GM18858 (cell line): ENCODE data around the gene ARHGEF3.
"Not testable (repeated sequence)": the region's sequence is repeated elsewhere in the genome, so short reads cannot be mapped to it uniquely, and the experiment has no call there.

ENCODE experiments used
- ATAC-seq: cut with Tn5 transposase; IDR thresholded peaks from one replicate; pipeline ENCODE4 v1.9.1; 2021; ENCODE audit not compliant: unreplicated experiment

The ARHGEF3 gene

GRCh38 chr3:56747150-56747549 is 54.6 kb downstream of the ARHGEF3 start:
- no peak for ATAC-seq

DNA sequence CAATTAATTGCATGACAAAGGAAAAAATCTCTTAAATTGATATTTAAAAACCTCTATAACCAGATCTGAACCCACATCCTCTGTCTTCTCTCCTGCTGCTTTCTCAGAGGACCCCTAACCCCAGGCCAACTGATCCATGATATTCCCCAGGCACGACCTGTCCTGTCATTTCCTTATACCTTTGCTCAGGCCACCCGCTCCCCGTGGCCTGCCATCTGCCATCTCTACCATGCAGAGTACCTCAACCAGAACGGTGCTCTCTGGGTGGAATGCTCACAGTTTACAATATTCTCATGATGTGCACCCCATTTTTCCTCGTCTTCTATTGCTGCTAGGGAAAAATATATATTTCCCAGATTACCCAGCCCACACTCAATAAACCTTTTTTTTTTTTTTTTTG is 57.7 kb downstream of the ARHGEF3 start:
- ATAC-seq, result no peak

DNA sequence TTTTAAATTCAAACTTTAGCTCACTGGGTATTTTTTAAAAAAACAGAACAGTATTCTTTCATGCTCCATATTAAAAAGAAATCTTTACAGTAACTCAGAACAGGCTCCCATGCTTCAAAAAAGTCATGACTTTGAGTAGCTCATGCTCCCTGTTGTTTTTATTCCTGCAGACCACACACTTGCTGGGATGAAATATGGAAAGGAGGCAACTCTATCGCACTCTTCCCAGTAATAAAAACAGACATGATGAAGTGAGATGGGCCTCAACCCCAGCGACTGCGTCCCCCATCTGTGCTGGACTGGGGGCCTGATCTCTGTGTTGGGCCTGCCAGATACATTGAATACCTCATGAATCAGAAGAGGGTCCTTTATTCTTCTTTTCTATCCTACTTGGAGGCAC is 58.9 kb downstream of the ARHGEF3 start:
- ATAC-seq, result no peak

DNA sequence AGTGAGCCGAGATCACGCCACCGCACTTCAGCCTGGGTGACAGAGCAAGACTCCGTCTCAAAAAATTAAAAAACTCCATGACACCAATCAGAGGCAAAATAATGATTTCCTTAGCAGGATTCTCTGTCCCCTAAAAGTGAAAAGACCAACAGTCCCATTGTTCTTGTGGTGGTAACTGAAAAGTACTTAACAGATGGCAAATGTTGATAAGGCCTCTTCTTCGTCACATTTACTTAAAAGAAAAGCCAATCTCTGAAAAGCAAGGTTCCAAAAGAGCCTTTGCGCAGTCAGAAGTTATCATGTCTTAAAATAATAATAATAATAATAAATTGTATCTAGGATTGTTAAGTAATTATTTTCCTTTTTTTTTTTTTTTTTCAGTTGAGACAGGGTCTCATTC is 62.7 kb downstream of the ARHGEF3 start:
- no peak for ATAC-seq

- ATAC-seq, result no peak
These were observed 64.7 kb downstream of the ARHGEF3 start for GRCh38 chr3:56737006-56737405.

GRCh38 chr3:56732109-56732508 is 69.6 kb downstream of the ARHGEF3 start:
- no peak for ATAC-seq

GRCh38 chr3:56725175-56725574 is 76.6 kb downstream of the ARHGEF3 start:
- peak; percentile 92 for ATAC-seq

DNA sequence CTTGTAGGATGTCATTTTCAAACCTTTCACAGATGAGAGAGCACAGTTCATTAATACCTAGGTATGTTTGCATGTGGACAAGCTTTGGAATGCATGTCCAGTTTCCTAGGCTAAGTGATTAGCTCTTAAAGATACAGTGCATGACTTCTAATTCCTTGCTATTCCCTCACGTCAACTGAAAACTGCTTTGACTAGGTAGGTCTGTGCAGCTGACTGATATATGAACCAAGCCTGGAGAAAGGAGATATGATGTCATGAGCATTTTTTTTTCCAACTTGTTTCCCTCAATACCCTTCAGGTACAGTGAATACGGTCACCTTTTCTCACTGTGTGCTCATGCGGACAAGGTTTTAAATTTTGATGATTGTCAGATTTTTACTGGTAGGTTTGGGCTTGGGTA is 77.1 kb downstream of the ARHGEF3 start:
- ATAC-seq, result no peak

GRCh38 chr3:56720849-56721248 is 80.9 kb downstream of the ARHGEF3 start:
- peak; percentile 32 for ATAC-seq

- not testable (repeated sequence) for ATAC-seq
These were observed 82.9 kb downstream of the ARHGEF3 start for GRCh38 chr3:56718809-56719208.

DNA sequence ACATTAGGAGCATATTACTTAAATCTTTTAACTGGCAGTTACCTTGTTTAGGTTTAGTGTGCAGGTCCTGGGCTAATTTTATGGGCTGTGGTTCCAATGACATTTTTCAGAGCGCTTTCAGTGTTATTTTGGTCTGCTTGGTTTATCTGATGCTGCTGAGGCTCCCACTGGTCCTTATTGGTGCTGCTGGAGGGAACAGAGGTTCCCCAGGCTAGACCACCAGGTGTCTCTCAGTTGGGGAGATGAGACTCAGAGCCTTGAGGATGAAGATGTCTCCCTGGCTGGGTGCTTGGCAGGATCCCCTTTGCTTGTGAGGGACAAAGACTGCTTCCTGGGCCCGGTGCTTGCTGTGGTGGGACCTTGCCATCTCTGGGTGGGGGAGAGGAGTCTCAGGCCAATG is 90.4 kb downstream of the ARHGEF3 start:
- no peak for ATAC-seq

DNA sequence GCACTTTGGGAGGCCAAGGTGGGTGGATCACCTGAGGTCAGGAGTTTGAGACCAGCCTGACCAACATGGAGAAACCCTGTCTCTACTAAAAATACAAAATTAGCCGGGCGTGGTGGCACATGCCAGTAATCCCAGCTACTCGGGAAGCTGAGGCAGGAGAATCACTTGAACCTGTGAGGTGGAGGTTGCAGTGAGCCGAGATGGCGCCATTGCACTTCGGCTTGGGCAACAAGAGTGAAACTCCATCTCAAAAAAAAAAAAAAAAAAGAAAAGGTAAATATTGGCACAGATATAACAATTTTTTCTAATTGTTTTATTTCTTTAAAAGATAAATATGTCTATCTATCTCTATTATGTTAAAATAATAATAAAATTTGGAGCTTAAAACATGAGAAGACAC is 94.3 kb downstream of the ARHGEF3 start:
- not testable (repeated sequence) for ATAC-seq

GRCh38 chr3:56706629-56707028 is 95.1 kb downstream of the ARHGEF3 start:
- no peak for ATAC-seq

GRCh38 chr3:56704706-56705105 is 97.0 kb downstream of the ARHGEF3 start:
- no peak for ATAC-seq

DNA sequence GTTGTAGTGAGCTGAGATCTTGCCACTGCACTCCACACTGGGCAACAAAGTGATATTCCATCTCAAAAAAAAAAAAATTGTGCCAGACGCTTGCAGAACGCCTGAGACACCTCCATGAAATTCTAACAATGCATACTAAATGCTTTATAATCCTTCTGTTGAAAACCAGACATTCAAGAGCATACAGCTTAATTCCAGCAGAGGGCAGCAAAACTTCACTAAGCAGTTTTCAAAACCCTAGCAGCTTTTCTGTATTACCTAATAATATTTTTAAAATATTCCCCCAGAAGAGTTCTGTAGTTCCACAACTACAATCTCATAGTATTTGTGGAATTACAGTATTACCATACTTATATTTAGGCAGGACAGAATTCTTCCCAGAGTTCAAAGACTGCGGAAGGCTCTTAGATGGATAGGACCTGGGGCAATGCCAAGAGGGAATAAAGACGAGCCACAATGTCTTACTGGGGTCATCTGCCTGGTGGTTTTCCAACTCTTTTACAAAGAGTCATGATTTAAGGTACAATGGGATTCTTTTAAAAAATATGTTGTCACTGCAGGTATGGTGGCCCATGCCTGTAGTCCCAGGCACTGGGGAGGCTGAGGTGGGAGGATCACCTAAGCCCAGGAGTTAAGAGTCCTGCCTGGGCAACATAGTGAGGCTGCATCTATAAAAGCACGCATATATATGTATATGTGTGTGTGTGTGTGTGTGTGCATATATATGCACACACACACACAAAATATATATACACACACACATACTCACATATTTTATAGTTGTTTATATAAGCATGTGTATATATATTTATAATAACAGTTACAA is 99.0 kb downstream of the ARHGEF3 start:
- ATAC-seq, result no peak

DNA sequence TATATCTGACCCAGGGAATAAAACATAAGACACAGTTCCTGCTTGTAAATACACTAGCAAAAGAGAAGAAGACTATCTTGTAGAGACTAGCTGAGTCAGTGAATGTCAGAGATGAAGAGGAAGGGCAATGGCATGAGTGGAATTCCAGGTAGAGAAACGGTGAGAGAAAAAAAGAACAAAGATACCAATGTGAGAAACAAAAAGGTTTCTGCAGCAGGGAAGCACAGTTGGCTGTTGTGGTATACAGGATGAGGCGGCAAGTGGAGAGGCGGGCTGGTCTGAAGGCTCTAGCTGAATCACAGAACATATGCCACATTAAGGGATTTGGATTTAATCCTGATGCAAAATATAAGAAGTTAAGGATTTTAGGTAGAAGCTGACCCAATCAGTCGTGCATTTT is 101.6 kb downstream of the ARHGEF3 start:
- ATAC-seq, result no peak

GRCh38 chr3:56694867-56695683 is 106.7 kb downstream of the ARHGEF3 start:
- ATAC-seq, result no peak

DNA sequence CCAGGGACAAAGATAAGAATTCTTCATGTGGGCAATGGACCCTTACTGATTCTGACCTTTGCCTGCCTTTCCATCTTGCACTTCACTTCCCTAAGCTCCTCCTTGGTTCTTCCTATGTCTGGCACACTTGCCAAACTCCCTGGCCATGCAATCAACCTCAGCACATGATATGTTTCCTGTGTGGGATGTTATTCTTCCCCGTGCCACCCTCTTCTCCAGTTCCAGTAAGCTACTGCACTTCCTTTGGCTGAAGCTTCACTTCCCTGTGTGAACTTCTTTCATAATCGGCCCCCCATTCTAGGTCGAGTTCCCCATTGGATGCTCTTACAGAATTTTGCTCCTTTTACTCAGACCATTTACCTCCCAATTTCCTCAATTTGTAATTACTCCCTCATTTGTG is 108.0 kb downstream of the ARHGEF3 start:
- ATAC-seq, result no peak

DNA sequence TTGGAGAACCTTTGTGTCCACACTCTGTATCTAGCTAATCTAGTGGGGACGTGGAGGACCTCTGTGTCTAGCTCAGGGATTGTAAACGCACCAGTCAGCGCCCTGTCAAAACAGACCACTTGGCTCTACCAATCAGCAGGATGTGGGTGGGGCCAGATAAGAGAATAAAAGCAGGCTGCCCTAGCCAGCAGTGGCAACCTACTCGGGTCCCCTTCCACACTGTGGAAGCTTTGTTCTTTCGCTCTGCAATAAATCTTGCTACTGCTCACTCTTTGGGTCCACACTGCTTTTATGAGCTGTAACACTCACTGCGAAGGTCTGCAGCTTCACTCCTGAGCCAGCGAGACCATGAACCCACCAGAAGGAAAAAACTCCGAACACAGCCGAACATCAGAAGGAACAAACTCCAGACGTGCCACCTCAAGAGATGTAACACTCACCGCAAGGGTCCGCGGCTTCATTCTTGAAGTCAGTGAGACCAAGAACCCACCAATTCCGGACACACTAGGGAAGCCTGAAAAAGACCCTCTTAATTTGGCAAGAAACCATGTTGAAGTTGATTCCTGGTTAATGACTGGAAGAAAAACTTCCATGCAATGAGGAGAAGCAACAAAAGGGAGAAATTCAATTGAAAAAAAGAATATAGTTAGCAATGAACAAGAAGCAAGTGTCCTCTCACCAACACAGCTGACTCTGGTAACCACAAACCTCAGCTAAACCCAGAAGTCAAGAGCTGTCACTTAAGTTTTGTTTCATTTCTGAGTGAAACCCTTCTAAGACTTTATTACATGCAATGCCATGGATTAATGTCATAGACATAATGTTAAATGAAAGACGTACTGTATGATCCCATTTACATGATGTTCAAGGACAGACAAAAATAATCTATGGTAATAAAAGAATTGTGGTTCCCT is 109.0 kb downstream of the ARHGEF3 start:
- ATAC-seq, result peak; percentile 63

DNA sequence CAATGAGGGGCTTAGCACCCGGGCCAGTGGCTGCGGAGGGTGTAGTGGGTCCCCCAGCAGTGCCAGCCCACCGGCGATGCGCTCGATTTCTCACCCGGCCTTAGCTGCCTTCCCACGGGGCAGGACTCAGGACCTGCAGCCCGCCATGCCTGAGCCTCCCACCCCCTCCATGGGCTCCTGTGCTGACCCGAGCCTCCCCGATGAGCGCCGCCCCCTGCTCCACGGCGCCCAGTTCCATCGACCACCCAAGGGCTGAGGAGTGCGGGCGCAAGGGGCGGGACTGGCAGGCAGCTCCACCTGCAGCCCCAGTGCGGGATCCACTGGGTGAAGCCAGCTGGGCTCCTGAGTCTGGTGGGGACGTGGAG is 109.8 kb downstream of the ARHGEF3 start:
- not testable (repeated sequence) for ATAC-seq
